H9 (cell line): ENCODE results near the gene DPH6. TPM values are rescaled to one million over a fixed set of nuclear protein-coding genes. Genes with fewer than 3 reads are reported as not detected.

Experiments used
- DNase-seq: peaks from one replicate; pipeline ENCODE4 v3.0.0-alpha.2; 2017
- H2AFZ ChIP-seq: one replicate; pipeline ENCODE4 v1.6.1; 2013; ENCODE audit warnings: mild to moderate bottlenecking, low read length, control low read depth, moderate library complexity
- H2AK5ac ChIP-seq: 2 replicates; pipeline ENCODE4 v1.6.1; 2013; ENCODE audit warnings: low read length, control low read depth, mixed read lengths; ENCODE audit not compliant: insufficient read length
- H2BK120ac ChIP-seq: one replicate; pipeline ENCODE4 v1.6.1; 2013; ENCODE audit warnings: low read depth, mild to moderate bottlenecking, low read length, control low read depth, inconsistent platforms; ENCODE audit not compliant: poor library complexity, severe bottlenecking
- H2BK12ac ChIP-seq: 2 replicates; pipeline ENCODE4 v1.6.1; 2013; ENCODE audit warnings: low read length, control low read depth, mixed read lengths, low read depth; ENCODE audit not compliant: insufficient read length
- H2BK15ac ChIP-seq: 2 replicates; pipeline ENCODE4 v1.6.1; 2013; ENCODE audit warnings: low read depth, low read length, control low read depth
- H2BK20ac ChIP-seq: one replicate; pipeline ENCODE4 v1.6.1; 2013; ENCODE audit warnings: low read depth, mild to moderate bottlenecking, low read length, control low read depth, inconsistent platforms; ENCODE audit not compliant: poor library complexity, severe bottlenecking
- H2BK5ac ChIP-seq: 2 replicates; pipeline ENCODE4 v1.6.1; 2013; ENCODE audit warnings: low read length, control low read depth, mixed read lengths; ENCODE audit not compliant: insufficient read length
- H3K14ac ChIP-seq: 2 replicates; pipeline ENCODE4 v1.6.1; 2013; ENCODE audit warnings: low read length, control low read depth; ENCODE audit not compliant: insufficient read depth
- H3K18ac ChIP-seq: 2 replicates; pipeline ENCODE4 v1.6.1; 2013; ENCODE audit warnings: low read depth, mild to moderate bottlenecking, mixed read lengths, low read length, control low read depth; ENCODE audit not compliant: insufficient read length
- H3K23ac ChIP-seq: 2 replicates; pipeline ENCODE4 v1.6.1; 2013; ENCODE audit warnings: low read length, control low read depth, mixed read lengths, low read depth; ENCODE audit not compliant: insufficient read length
- H3K23me2 ChIP-seq: 2 replicates; pipeline ENCODE4 v1.6.1; 2013; ENCODE audit warnings: low read depth, mild to moderate bottlenecking, mixed read lengths, low read length, control low read depth; ENCODE audit not compliant: insufficient read length, poor library complexity, severe bottlenecking
- H3K27ac ChIP-seq: 2 replicates; pipeline ENCODE4 v1.5.1; 2013; ENCODE audit warnings: low read length, control low read depth, mixed read lengths, low read depth; ENCODE audit not compliant: insufficient read length
- H3K27me3 ChIP-seq: 2 replicates; pipeline ENCODE4 v1.6.1; 2013; ENCODE audit warnings: low read length, control low read depth, inconsistent platforms; ENCODE audit not compliant: insufficient read depth
- H3K4ac ChIP-seq: 2 replicates; pipeline ENCODE4 v1.6.1; 2013; ENCODE audit warnings: low read depth, mild to moderate bottlenecking, control low read depth, inconsistent platforms, low read length, moderate library complexity
- H3K4me1 ChIP-seq: 2 replicates; pipeline ENCODE4 v1.6.1; 2013; ENCODE audit warnings: low read length, control low read depth, inconsistent platforms; ENCODE audit not compliant: insufficient read depth
- H3K4me2 ChIP-seq: 2 replicates; pipeline ENCODE4 v1.6.1; 2013; ENCODE audit warnings: low read length, control low read depth, mixed read lengths; ENCODE audit not compliant: insufficient read length, insufficient read depth
- H3K56ac ChIP-seq: 2 replicates; pipeline ENCODE4 v1.6.1; 2013; ENCODE audit warnings: low read depth, mild to moderate bottlenecking, mixed read lengths, low read length, control low read depth; ENCODE audit not compliant: insufficient read length
- H3K79me1 ChIP-seq: 2 replicates; pipeline ENCODE4 v1.6.1; 2013; ENCODE audit warnings: low read depth, mild to moderate bottlenecking, moderate library complexity, low read length, control low read depth, inconsistent platforms; ENCODE audit not compliant: insufficient read depth, poor library complexity, severe bottlenecking
- H3K79me2 ChIP-seq: 2 replicates; pipeline ENCODE4 v1.6.1; 2013; ENCODE audit warnings: low read length, control low read depth, inconsistent platforms; ENCODE audit not compliant: insufficient read depth
- H3K9ac ChIP-seq: 2 replicates; pipeline ENCODE4 v1.6.1; 2013; ENCODE audit warnings: low read length, control low read depth, mixed read lengths; ENCODE audit not compliant: insufficient read length; ENCODE audit errors: extremely low read depth
- H3K9me3 ChIP-seq: one replicate; pipeline ENCODE4 v1.6.1; 2013; ENCODE audit warnings: low read depth, low read length, inconsistent platforms; ENCODE audit not compliant: control insufficient read depth
- H3T11ph ChIP-seq: one replicate; pipeline ENCODE4 v1.6.1; 2013; ENCODE audit warnings: mild to moderate bottlenecking, low read length, control low read depth, inconsistent platforms
- H4K20me1 ChIP-seq: one replicate; pipeline ENCODE4 v1.6.1; 2013; ENCODE audit not compliant: control insufficient read depth, insufficient read length, insufficient read depth
- H4K5ac ChIP-seq: 2 replicates; pipeline ENCODE4 v1.6.1; 2013; ENCODE audit warnings: low read depth, mild to moderate bottlenecking, mixed read lengths, low read length, control low read depth; ENCODE audit not compliant: insufficient read length
- H4K8ac ChIP-seq: replicated peaks from 2 replicates; pipeline ENCODE4 v1.6.1; 2013; ENCODE audit warnings: low read length, control low read depth, mixed read lengths, low read depth; ENCODE audit not compliant: insufficient read length
- H4K91ac ChIP-seq: 2 replicates; pipeline ENCODE4 v1.6.1; 2013; ENCODE audit warnings: low read depth, mild to moderate bottlenecking, moderate library complexity, mixed read lengths, low read length, control low read depth; ENCODE audit not compliant: insufficient read length
- H3K27ac Mint-ChIP-seq, 3 experiments: 2 replicates in 2 of 3; 3 replicates in 1 of 3; pipeline ENCODE4 v1.8.0; 2020 to 2021; ENCODE audit warnings: mixed read lengths in 3 of 3, mild to moderate bottlenecking in 1 of 3, moderate library complexity in 1 of 3
- H3K27me3 Mint-ChIP-seq: 2 replicates; pipeline ENCODE4 v1.8.0; 2021; ENCODE audit warnings: low read depth, mild to moderate bottlenecking, moderate library complexity, mixed read lengths
- H3K36me3 Mint-ChIP-seq, 3 experiments: 2 replicates in 2 of 3; 3 replicates in 1 of 3; pipeline ENCODE4 v1.8.0; 2020 to 2021; ENCODE audit warnings: low read depth in 3 of 3, mixed read lengths in 3 of 3; ENCODE audit not compliant: insufficient read depth in 1 of 3
- H3K4me1 Mint-ChIP-seq, 2 experiments: 2 replicates each; pipeline ENCODE4 v1.8.0; 2020; ENCODE audit warnings: mixed read lengths in 2 of 2
- H3K4me3 Mint-ChIP-seq, 2 experiments: 2 replicates in 1 of 2; 3 replicates in 1 of 2; pipeline ENCODE4 v1.8.0; 2020 to 2021; ENCODE audit warnings: mild to moderate bottlenecking in 2 of 2, mixed read lengths in 2 of 2, moderate library complexity in 1 of 2
- H3K9me3 Mint-ChIP-seq, 2 experiments: 2 replicates in 1 of 2; 3 replicates in 1 of 2; pipeline ENCODE4 v1.8.0; 2020; ENCODE audit warnings: mild to moderate bottlenecking in 2 of 2, mixed read lengths in 2 of 2, moderate library complexity in 1 of 2
- CTCF ChIP-seq: fragments of 200-600 bp; sonication (generic); conservative IDR thresholded peaks from 3 replicates; pipeline ENCODE4 v1.8.0; 2021; ENCODE audit warnings: antibody characterized with exemption, mild to moderate bottlenecking
- total RNA-seq: library from RNA; stranded (reverse); gene quantifications from 2 replicates; pipeline ENCODE4 v1.2.1, GENCODE V29; 2021

DPH6 gene
- total RNA-seq, 1 experiment from 2014 or later: 42.0 TPM

GRCh38 chr15:35323141-35323540 lies 222.8 kb downstream of the DPH6 start:
- Histone ChIP-seq H3K56ac (no peak overlapping the region), H2BK5ac (no peak overlapping the region), H2BK15ac (no peak overlapping the region), H3K9ac (no peak overlapping the region), H3T11ph (no peak overlapping the region), H2BK120ac (no peak overlapping the region), H3K4me1 (no peaks in the 10 kb centered on the region), H4K8ac (no peak overlapping the region), H3K79me2 (no peaks in the 10 kb centered on the region), H2BK20ac (no peak overlapping the region), H3K9me3 (no peaks in the 10 kb centered on the region), H2AK5ac (no peak overlapping the region), H3K4me2 (no peak overlapping the region), H3K27me3 (no peaks in the 10 kb centered on the region), H2BK12ac (no peak overlapping the region), H3K23me2 (no peaks in the 10 kb centered on the region), H3K23ac (no peak overlapping the region), H3K14ac (no peak overlapping the region), H4K91ac (no peak overlapping the region), H4K5ac (no peak overlapping the region), H3K79me1 (no peaks in the 10 kb centered on the region), H2AFZ (no peak overlapping the region), H3K27ac (no peak overlapping the region), H3K4ac (no peak overlapping the region), H3K18ac (no peak overlapping the region), H4K20me1 (no peaks in the 10 kb centered on the region)
- no peak for DNase-seq
- no peaks in the 10 kb centered on the region for H3K4me1 Mint-ChIP-seq
- H3K27ac Mint-ChIP-seq: no peak overlapping the region
- no peak overlapping the region for H3K4me3 Mint-ChIP-seq
- H3K27me3 Mint-ChIP-seq: no peaks in the 10 kb centered on the region
- no peaks in the 10 kb centered on the region for H3K36me3 Mint-ChIP-seq
- H3K9me3 Mint-ChIP-seq: no peaks in the 10 kb centered on the region
- TF ChIP-seq CTCF: no peak
